ENCODE measurements around the gene CNOT6.
"Not testable (repeated sequence)": the region's sequence is repeated elsewhere in the genome, so short reads cannot be mapped to it uniquely, and the experiment has no call there.

Gene CNOT6

GRCh38 chr5:180494060-180494509 lies at the start of gene CNOT6:
CNOT6 (plus strand) TSS chr5:180494379; CDS start chr5:180529277, 34,898 bp downstream.
- DNase-seq = peak; percentile 91

DNA sequence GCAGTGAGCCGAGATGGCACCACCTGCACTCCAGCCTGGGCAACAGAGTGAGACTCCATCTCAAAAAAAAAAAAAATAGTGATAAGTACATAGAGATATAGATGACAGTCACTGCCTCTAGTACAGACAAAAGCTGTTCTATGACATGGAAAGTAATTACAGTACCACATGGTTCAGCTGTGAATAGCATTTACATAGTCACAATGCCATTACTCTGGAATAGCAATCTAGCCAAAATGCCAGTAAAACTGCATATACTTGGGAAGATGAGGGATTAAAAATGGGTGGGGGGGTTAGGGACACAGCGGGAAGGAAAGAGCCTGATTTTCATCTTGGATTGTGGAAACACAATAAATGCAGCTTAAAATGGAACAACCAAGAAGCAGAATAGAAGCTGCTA lies 39.4 kb upstream of the CNOT6 start:
- DNase-seq = no peak

DNA sequence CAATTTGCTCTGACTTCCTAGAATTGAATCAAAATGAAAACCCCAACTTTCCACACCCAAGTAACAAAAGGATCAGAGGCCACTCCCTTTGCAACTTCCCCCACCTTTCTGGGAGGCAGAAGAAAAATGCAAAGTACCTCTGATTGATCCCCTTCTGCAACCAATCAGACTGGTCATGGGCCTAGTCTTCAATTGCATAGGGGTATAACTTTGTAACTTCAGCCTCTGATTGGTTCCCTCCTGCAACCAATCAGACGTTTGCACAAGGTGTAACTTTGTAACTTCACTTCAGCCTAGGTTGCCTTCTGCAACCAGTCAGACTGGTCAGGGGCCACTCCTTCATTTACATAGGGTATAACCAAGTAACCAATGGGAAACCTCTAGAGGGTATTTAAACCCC lies 38.3 kb upstream of the CNOT6 start:
- DNase-seq = no peak

GRCh38 chr5:180456792-180457191 lies 37.4 kb upstream of the CNOT6 start:
- no peak for DNase-seq

DNA sequence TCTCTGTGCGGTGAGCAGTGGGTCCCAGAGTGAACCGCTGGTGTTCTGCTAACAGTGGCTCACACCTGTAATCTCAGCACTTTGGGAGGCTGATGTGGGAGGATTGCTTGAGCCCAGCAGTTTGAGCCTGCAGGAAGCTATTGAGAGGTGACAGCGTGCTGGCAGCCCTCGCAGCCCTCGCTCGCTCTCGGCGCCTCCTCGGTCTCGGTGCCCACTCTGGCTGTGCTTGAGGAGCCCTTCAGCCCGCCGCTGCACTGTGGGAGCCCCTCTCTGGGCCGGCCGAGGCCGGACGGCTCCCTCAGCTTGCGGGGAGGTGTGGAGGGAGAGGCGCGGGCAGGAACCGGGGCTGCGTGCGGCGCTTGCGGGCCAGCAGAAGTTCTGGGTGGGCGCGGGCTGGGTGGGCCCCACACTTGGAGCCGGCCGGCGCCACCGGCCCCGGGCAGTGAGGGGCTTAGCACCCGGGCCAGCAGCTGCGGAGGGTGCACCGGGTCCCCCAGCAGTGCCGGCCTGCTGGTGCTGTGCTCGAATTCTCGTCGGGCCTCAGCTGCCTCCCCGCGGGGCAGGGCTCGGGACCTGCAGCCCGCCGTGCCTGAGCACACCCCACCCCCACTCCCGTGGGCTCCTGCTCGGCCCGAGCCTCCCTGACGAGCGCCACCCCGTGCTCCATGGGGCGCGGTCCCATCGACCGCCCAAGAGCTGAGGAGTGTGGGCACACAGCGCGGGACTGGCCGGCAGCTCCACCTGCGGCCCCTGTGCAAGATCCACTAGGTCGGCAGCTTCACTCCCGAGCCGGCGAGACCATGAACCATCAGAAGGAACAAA lies 35.1 kb upstream of the CNOT6 start:
- DNase-seq = not testable (repeated sequence)

- DNase-seq = not testable (repeated sequence)
Observed at GRCh38 chr5:180459674-180460142, 34.5 kb upstream of the CNOT6 start.

GRCh38 chr5:180460834-180461233 lies 33.3 kb upstream of the CNOT6 start:
- DNase-seq = no peak

DNA sequence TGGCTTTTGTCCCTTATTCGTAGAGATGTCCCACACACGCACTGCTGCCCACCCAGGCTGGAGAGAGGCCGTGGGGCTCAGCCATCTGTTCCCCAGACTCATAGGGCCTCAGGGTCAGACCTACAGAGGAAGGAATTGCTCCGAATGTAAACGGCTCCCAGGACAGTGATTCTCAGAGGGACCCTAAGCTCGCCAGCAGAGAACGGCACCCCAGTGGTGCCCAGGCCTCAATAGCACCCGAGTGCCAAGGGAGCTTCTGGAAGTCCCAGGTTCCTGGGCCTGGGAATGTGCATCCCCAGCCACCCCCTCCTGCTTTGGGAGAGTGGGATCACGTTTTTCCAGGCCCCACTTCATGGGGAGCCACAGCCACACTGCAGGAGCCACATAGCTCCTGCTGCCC lies 32.9 kb upstream of the CNOT6 start:
- no peak for DNase-seq

- no peak for DNase-seq
Observed at GRCh38 chr5:180463216-180463900, 30.8 kb upstream of the CNOT6 start.

GRCh38 chr5:180463916-180464602 lies 30.1 kb upstream of the CNOT6 start:
- no peak for DNase-seq

DNA sequence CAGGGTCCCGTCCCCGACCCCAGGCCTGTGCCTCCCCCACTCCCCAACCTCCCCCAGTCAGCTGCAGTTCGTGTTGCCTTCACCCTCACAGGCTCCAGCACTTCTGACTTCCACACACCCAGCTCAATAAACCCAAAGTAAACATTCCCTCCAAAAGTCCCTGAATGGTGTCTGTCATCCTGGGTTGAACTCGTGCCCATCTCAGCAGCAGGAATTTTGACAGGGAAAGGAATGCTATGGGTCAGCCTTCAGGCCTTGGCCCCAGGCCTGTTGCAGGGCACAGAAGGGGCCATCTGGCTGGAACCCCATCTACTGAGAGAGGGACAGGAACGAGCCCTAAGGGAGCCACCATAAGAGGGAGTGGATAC lies 29.6 kb upstream of the CNOT6 start:
- no peak for DNase-seq

GRCh38 chr5:180465052-180465451 lies 29.1 kb upstream of the CNOT6 start:
- not testable (repeated sequence) for DNase-seq

- DNase-seq = no peak
Observed at GRCh38 chr5:180466316-180466715, 27.9 kb upstream of the CNOT6 start.

- DNase-seq = no peak
Observed at GRCh38 chr5:180467028-180467975, 26.9 kb upstream of the CNOT6 start.

DNA sequence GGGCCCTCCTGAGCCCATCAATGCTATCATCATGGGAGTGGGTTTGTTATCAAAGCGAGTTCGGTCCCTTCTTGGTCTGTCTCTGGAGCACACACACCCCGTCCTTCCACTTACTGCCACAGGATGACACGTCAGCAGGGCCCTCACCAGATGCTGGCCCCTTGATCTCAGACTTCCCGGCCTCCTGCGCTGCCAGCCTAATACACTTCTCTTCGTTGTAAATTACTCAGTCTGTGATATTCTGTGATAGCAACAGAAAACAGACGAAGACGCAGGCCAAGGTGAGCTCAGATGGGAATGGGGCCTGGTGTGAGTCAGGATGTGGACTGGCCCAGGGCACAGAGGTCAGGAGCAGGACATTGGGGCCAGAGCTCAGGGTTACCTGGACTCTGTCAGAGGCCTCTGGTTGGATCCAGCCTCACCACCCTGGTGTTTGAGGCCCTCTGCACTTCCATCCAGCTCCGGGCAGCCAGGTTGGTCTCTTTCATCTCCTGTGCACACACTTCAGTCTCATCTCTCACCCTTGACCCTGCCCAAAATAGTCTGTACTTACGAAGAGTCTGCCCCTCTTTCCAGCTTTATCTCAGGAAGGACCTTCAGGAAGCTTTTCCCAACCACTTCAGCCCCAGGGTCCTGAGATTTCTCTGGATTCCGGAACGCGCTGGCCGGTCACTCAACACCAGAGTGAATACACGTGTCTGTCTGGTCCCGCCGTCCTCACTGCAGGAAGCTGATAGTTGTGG lies 26.0 kb upstream of the CNOT6 start:
- no peak for DNase-seq

DNA sequence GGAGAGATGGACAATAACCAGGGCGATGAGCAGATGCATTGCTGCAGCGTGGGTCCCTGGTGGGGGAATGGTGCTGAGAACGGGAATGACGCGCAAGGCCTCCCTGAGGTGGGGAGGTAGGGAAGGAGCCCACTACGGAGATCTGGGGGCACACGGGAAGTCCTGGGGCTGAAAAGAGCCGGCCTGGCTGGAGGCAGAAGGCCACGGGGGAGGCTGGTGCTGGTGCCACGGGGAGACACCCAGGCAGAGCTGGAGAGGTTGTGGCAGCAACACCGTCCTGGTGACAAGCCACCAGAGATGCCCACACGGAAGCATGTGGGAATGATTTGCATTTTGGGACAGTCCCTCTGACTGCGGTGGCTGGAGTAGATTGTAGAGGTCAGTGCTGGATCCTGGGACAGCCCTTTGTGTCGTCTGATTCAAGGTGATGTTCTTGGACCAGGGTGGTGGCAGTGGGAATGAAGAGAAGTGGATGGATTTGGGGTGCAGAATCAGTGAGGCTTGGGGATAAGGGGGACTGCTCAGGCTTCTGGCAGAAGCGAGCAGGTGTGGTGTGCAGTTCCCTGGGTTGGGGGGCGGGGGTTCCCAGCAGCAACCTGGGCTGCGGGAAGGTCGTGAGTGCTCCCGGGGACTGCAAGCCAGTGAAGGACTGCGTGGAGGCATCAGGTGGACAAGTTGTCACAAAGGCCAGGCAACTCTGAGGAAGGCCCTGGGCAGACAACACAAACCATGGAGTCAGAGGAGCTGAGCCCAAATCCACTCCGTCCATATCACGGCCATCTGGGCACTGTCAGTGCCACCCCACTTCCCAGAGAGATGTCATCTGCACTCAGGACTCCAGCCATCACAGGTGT lies 25.2 kb upstream of the CNOT6 start:
- no peak for DNase-seq

GRCh38 chr5:180469586-180469865 lies 24.7 kb upstream of the CNOT6 start:
- DNase-seq = no peak

GRCh38 chr5:180469866-180470265 lies 24.3 kb upstream of the CNOT6 start:
- no peak for DNase-seq

DNA sequence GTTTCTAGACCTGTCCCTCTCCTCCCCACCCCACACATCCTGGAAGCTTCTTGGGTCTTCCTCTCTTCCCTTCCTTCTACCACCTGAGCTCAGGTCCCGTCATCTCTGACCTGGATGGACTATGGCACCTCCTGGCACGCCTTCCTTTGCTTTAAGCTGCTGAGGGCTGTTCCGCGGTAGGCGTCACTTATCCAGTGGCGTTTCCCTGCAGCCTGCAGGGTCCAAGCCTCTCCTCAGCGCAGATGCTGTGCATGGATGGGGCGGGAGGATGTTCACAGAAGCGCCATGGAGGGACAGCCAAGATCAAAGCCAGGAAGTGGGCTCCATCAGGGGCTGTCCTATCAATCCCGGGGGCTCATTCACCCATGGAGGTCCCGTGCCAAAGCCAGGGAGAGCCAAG lies 23.8 kb upstream of the CNOT6 start:
- no peak for DNase-seq

GRCh38 chr5:180470966-180471582 lies 23.1 kb upstream of the CNOT6 start:
- DNase-seq = peak; percentile 25
